SK-N-SH treated with all-trans-retinoic acid at 6 μM for 48 hours (cell line): ENCODE data around the gene RIC1.

ENCODE experiments used
- BACH2 ChIP-seq: fragments of 250-450 bp; sonication (Bioruptor Pico); IDR thresholded peaks from 2 replicates; pipeline ENCODE4 v1.9.0; 2021; ENCODE audit warnings: mild to moderate bottlenecking, borderline replicate concordance
- CREB5 ChIP-seq: fragments of 250-450 bp; sonication (Bioruptor Pico); IDR thresholded peaks from 2 replicates; pipeline ENCODE4 v1.5.1; 2020; ENCODE audit warnings: low read depth, mild to moderate bottlenecking, moderate library complexity
- CSDC2 ChIP-seq: fragments of 250-450 bp; sonication (Bioruptor Pico); IDR thresholded peaks from 2 replicates; pipeline ENCODE4 v1.5.0; 2020; ENCODE audit warnings: mild to moderate bottlenecking, moderate library complexity
- ESRRG ChIP-seq: fragments of 250-450 bp; sonication (Bioruptor Pico); IDR thresholded peaks from 2 replicates; pipeline ENCODE4 v1.6.1; 2021; ENCODE audit warnings: mild to moderate bottlenecking
- ISL1 ChIP-seq: fragments of 250-450 bp; sonication (Bioruptor Pico); IDR thresholded peaks from 2 replicates; pipeline ENCODE4 v2.1.2; 2022; ENCODE audit warnings: mild to moderate bottlenecking, moderate library complexity
- ZFP3 ChIP-seq: fragments of 250-450 bp; sonication (Bioruptor Pico); IDR thresholded peaks from 2 replicates; pipeline ENCODE4 v1.5.0; 2020; ENCODE audit warnings: mild to moderate bottlenecking, moderate library complexity
- ZFP30 ChIP-seq: fragments of 450-650 bp; formaldehyde crosslinking; IDR thresholded peaks from 2 replicates; pipeline ENCODE4 v1.5.0; 2022; ENCODE audit warnings: mild to moderate bottlenecking, moderate library complexity
- TF ChIP-seq, protein P1 (sequence below): fragments of 250-450 bp; sonication (Bioruptor Pico); IDR thresholded peaks from 2 replicates; pipeline ENCODE4 v1.8.0; 2020; ENCODE audit warnings: mild to moderate bottlenecking, moderate library complexity, borderline replicate concordance
- TF ChIP-seq, protein P2 (sequence below): fragments of 250-450 bp; sonication (Bioruptor Pico); IDR thresholded peaks from 2 replicates; pipeline ENCODE4 v1.8.0; 2021; ENCODE audit warnings: low read depth, mild to moderate bottlenecking, moderate library complexity, borderline replicate concordance

DNA sequence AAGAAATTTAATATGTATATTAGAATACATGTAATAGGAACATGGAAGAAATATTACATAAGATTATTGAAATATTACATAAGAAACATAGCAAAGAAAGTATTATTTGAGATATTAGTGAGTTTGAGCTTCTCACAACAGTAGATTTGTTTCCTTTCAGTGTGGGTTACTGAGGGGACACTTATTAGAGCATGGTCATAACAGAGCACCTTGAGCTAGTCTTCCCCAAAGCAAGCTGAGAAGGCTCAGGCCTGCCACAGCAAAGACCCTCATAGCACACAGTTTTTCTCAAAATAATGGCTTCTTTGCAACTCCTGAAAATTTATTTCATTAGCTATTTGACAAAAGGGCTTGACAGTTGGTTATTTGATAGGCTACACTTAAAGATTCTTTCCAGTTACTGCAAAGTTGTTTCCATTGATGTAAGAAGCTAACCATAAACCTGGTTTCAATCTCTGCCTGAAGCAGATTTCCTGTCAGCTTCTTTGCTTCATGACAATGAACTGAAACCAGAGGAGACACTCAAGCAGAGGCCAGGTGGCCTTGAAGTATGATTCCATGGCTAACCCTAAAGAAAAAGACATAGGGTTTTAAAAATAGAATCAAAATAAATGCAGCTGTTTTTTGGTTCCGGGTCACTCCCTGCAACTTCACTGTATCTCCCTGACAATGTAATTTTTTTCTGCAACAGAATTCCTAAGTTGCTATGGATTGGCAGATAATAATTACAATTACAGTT lies 135.4 kb downstream of the RIC1 start:
- TF ChIP-seq ZFP3 (CRISPR knock-in tag) (no peak), ZFP30 (CRISPR knock-in tag) (no peak), ESRRG (CRISPR knock-in tag) (no peak), BACH2 (CRISPR knock-in tag) (no peak), ISL1 (CRISPR knock-in tag) (no peak), CSDC2 (CRISPR knock-in tag) (no peak), CREB5 (CRISPR knock-in tag) (no peak)
- TF ChIP-seq, protein P1, sequence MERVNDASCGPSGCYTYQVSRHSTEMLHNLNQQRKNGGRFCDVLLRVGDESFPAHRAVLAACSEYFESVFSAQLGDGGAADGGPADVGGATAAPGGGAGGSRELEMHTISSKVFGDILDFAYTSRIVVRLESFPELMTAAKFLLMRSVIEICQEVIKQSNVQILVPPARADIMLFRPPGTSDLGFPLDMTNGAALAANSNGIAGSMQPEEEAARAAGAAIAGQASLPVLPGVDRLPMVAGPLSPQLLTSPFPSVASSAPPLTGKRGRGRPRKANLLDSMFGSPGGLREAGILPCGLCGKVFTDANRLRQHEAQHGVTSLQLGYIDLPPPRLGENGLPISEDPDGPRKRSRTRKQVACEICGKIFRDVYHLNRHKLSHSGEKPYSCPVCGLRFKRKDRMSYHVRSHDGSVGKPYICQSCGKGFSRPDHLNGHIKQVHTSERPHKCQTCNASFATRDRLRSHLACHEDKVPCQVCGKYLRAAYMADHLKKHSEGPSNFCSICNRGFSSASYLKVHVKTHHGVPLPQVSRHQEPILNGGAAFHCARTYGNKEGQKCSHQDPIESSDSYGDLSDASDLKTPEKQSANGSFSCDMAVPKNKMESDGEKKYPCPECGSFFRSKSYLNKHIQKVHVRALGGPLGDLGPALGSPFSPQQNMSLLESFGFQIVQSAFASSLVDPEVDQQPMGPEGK (CRISPR knock-in tag) = no peak
- TF ChIP-seq, protein P2, sequence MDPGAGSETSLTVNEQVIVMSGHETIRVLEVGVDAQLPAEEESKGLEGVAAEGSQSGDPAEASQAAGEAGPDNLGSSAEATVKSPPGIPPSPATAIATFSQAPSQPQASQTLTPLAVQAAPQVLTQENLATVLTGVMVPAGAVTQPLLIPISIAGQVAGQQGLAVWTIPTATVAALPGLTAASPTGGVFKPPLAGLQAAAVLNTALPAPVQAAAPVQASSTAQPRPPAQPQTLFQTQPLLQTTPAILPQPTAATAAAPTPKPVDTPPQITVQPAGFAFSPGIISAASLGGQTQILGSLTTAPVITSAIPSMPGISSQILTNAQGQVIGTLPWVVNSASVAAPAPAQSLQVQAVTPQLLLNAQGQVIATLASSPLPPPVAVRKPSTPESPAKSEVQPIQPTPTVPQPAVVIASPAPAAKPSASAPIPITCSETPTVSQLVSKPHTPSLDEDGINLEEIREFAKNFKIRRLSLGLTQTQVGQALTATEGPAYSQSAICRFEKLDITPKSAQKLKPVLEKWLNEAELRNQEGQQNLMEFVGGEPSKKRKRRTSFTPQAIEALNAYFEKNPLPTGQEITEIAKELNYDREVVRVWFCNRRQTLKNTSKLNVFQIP (CRISPR knock-in tag) = no peak
